ENCODE results near the gene AIFM1.
"Not testable (repeated sequence)": the region's sequence is repeated elsewhere in the genome, so short reads cannot be mapped to it uniquely, and the experiment has no call there.

Gene AIFM1

GRCh38 chrX:130118441-130119311 is 47.0 kb downstream of the AIFM1 start:
- DNase-seq = peak in 1 of 5 donors; percentile 45

GRCh38 chrX:130117166-130117565 is 48.5 kb downstream of the AIFM1 start:
- DNase-seq = no peak

- not testable (repeated sequence) for DNase-seq
These were observed 50.3 kb downstream of the AIFM1 start for GRCh38 chrX:130115119-130115885.

- DNase-seq = no peak
These were observed 51.5 kb downstream of the AIFM1 start for GRCh38 chrX:130114141-130114588.

GRCh38 chrX:130111220-130112154 is 54.2 kb downstream of the AIFM1 start:
- DNase-seq = no peak

- DNase-seq = peak; percentile 35 to 65 (median 48)
These were observed 55.0 kb downstream of the AIFM1 start, which contains the start of gene ELF4 for GRCh38 chrX:130110379-130111219. Gene ELF4, minus strand, starts transcription at chrX:130110497. Its CDS starts 29,167 bp downstream, at chrX:130081330.

GRCh38 chrX:130109429-130110378 is 55.9 kb downstream of the AIFM1 start:
- no peak for DNase-seq

GRCh38 chrX:130108647-130109428 is 56.8 kb downstream of the AIFM1 start:
- peak in 1 of 5 donors; percentile 48 for DNase-seq

GRCh38 chrX:130106071-130106470 is 59.6 kb downstream of the AIFM1 start:
- no peak for DNase-seq

- DNase-seq = no peak
These were observed 60.4 kb downstream of the AIFM1 start for GRCh38 chrX:130105244-130105643.

- DNase-seq = no peak
These were observed 62.0 kb downstream of the AIFM1 start for GRCh38 chrX:130103605-130104004.

- DNase-seq = no peak
These were observed 65.5 kb downstream of the AIFM1 start for GRCh38 chrX:130100180-130100579.

- no peak for DNase-seq
These were observed 67.5 kb downstream of the AIFM1 start for GRCh38 chrX:130098210-130098552.

GRCh38 chrX:130097507-130098209 is 68.0 kb downstream of the AIFM1 start:
- peak in 3 of 5 donors; percentile 21 to 48 (median 46) for DNase-seq

- DNase-seq = no peak
These were observed 70.2 kb downstream of the AIFM1 start for GRCh38 chrX:130095249-130096030.

GRCh38 chrX:130094696-130095095 is 70.9 kb downstream of the AIFM1 start:
- no peak for DNase-seq

GRCh38 chrX:130093271-130093670 is 72.4 kb downstream of the AIFM1 start:
- DNase-seq = no peak

GRCh38 chrX:130091980-130092522 is 73.6 kb downstream of the AIFM1 start:
- peak; percentile 74 to 97 (median 77) for DNase-seq

All from T-helper 1 cell (primary cell).